Loucy (cell line): Measurements from ENCODE around the gene SPDEF.

ENCODE experiments used
- H2AFZ ChIP-seq: fragments of 200-600 bp; sonication (generic); 2 replicates; pipeline ENCODE4 v1.6.0; 2016; ENCODE audit warnings: antibody characterized with exemption, mild to moderate bottlenecking, low read length, moderate library complexity
- H3F3A ChIP-seq: fragments of 200-600 bp; 2 replicates; pipeline ENCODE4 v1.6.0; 2016; ENCODE audit warnings: antibody characterized with exemption, low read depth, mild to moderate bottlenecking
- H3K27me3 ChIP-seq: fragments of 200-600 bp; sonication (generic); 2 replicates; pipeline ENCODE4 v1.6.1; 2014; ENCODE audit warnings: low read length, mild to moderate bottlenecking; ENCODE audit not compliant: insufficient read depth, poor library complexity, severe bottlenecking
- H3K36me3 ChIP-seq: fragments of 200-600 bp; sonication (generic); 2 replicates; pipeline ENCODE4 v1.6.1; 2016; ENCODE audit warnings: low read length; ENCODE audit not compliant: insufficient read depth
- H3K4me1 ChIP-seq: fragments of 200-600 bp; sonication (generic); 2 replicates; pipeline ENCODE4 v1.5.1; 2014; ENCODE audit warnings: low read length, mild to moderate bottlenecking; ENCODE audit not compliant: insufficient read depth, poor library complexity, severe bottlenecking
- H3K4me2 ChIP-seq: fragments of 200-600 bp; sonication (generic); 2 replicates; pipeline ENCODE4 v1.6.0; 2014; ENCODE audit warnings: antibody characterized with exemption, low read length, low read depth, mild to moderate bottlenecking; ENCODE audit not compliant: poor library complexity, severe bottlenecking
- H3K4me3 ChIP-seq: fragments of 200-600 bp; sonication (generic); 2 replicates; pipeline ENCODE4 v1.5.1; 2014; ENCODE audit warnings: low read length, mild to moderate bottlenecking, mixed read lengths; ENCODE audit not compliant: poor library complexity, severe bottlenecking
- H3K79me2 ChIP-seq: fragments of 200-600 bp; sonication (generic); 2 replicates; pipeline ENCODE4 v1.6.1; 2014; ENCODE audit warnings: low read length; ENCODE audit not compliant: insufficient read depth
- H3K9ac ChIP-seq: fragments of 200-600 bp; sonication (generic); 2 replicates; pipeline ENCODE4 v1.6.0; 2014; ENCODE audit warnings: mild to moderate bottlenecking, low read depth, low read length, moderate library complexity; ENCODE audit not compliant: poor library complexity, severe bottlenecking
- H3K9me2 ChIP-seq: fragments of 200-600 bp; sonication (generic); replicated peaks from 2 replicates; pipeline ENCODE4 v1.6.1; 2016; ENCODE audit warnings: low read depth, low read length, mixed read lengths
- H3K9me3 ChIP-seq: fragments of 200-600 bp; sonication (generic); 2 replicates; pipeline ENCODE4 v1.6.1; 2014; ENCODE audit warnings: mild to moderate bottlenecking, antibody characterized with exemption, low read length, low read depth; ENCODE audit not compliant: insufficient read depth
- H4K20me1 ChIP-seq: fragments of 200-600 bp; sonication (generic); 2 replicates; pipeline ENCODE4 v1.6.0; 2014; ENCODE audit warnings: antibody characterized with exemption, low read length, mild to moderate bottlenecking; ENCODE audit not compliant: insufficient read depth, poor library complexity, severe bottlenecking
- EZH2phosphoT487 ChIP-seq: fragments of 200-600 bp; IDR thresholded peaks from 2 replicates; pipeline ENCODE4 v1.6.1; 2018; ENCODE audit warnings: antibody characterized with exemption, mild to moderate bottlenecking, moderate library complexity, borderline replicate concordance
- TF ChIP-seq, protein P1 (sequence below): fragments of 200-600 bp; sonication (generic); conservative IDR thresholded peaks from 2 replicates; pipeline ENCODE4 v1.5.1; 2014; ENCODE audit warnings: mild to moderate bottlenecking, antibody characterized with exemption, low read length

Gene SPDEF

DNA sequence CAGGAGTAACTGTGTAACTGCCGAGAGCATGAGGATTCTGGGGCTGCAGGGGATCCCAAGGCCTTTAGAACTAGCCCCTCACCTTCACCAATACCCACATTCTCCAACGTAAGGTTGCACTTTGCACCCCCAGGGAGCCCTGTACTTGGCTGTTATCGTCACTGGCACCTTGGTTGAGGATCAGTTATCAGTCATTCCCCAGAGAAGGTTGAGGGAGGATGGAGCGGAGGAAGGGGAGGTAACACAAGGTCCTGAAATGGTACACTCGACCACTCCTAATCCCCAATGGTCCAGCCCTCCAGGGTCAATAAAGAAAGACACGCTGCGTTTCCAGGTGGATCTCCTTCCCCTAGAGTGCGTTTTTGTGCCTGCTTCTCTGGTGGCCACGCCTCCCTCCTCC is 1.1 kb upstream of the SPDEF start:
- Histone ChIP-seq H3F3A (no peaks in the 10 kb centered on the region), H3K4me1 (peaks cover 5% of the 10 kb centered on the region), H3K79me2 (no peaks in the 10 kb centered on the region), H3K9me3 (no peaks in the 10 kb centered on the region), H3K27me3 (no peaks in the 10 kb centered on the region), H3K4me2 (no peak overlapping the region), H4K20me1 (no peaks in the 10 kb centered on the region), H3K4me3 (no peak overlapping the region), H3K9ac (no peak overlapping the region), H3K9me2 (no peaks in the 10 kb centered on the region), H3K36me3 (no peaks in the 10 kb centered on the region), H2AFZ (no peak overlapping the region)
- TF ChIP-seq, protein P1, sequence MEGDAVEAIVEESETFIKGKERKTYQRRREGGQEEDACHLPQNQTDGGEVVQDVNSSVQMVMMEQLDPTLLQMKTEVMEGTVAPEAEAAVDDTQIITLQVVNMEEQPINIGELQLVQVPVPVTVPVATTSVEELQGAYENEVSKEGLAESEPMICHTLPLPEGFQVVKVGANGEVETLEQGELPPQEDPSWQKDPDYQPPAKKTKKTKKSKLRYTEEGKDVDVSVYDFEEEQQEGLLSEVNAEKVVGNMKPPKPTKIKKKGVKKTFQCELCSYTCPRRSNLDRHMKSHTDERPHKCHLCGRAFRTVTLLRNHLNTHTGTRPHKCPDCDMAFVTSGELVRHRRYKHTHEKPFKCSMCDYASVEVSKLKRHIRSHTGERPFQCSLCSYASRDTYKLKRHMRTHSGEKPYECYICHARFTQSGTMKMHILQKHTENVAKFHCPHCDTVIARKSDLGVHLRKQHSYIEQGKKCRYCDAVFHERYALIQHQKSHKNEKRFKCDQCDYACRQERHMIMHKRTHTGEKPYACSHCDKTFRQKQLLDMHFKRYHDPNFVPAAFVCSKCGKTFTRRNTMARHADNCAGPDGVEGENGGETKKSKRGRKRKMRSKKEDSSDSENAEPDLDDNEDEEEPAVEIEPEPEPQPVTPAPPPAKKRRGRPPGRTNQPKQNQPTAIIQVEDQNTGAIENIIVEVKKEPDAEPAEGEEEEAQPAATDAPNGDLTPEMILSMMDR: no peak
- no peak for TF ChIP-seq EZH2phosphoT487

DNA sequence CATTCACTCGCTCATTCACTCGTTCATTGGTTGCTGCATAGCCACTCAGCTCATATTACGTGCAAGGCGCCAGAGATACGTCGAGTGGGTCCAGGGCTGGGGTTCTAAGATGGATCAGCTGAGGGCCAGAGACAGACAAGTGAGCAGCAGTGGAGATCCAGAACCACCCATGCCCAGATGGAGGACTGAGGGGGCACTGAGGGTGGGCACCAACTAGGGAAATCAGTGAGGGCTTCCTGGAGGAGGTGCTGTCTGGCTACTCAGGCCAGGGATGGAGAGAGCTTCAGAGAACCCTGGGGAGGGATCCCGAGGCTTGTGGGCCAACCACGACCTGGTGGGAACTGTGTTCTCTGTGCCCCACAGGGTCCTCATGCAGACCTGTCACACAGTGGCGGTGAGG is 364 bp upstream of the SPDEF start:
- Histone ChIP-seq H4K20me1 (no peaks in the 10 kb centered on the region), H2AFZ (no peak overlapping the region), H3K9me3 (no peaks in the 10 kb centered on the region), H3K79me2 (no peaks in the 10 kb centered on the region), H3K9me2 (no peaks in the 10 kb centered on the region), H3F3A (no peaks in the 10 kb centered on the region), H3K27me3 (no peaks in the 10 kb centered on the region), H3K4me1 (peaks cover 5% of the 10 kb centered on the region), H3K4me3 (no peak overlapping the region), H3K4me2 (no peak overlapping the region), H3K9ac (no peak overlapping the region), H3K36me3 (no peaks in the 10 kb centered on the region)
- TF ChIP-seq, protein P1: no peak
- TF ChIP-seq EZH2phosphoT487: no peak

DNA sequence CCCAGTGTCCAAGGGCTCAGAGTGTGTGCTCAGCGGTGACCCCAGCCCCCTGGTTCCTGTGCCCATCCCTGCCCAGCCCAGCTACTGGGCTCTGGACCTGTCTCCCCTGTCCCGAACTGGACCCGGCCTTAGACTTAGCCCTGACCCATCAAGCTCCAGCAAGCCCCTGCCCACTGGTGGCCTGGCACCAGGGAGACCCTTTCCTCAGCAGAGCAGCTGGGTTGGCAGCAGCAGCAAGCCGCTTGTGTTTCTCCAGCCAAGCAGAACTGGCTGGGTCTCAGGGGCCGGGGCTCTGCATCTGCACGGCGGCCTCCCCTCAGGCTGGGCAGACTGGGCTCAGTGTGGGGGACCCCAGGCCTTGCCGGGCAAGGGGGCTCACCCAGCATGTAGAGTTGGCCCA is 801 bp downstream of the SPDEF start:
- Histone ChIP-seq H3K4me1 (peaks cover 5% of the 10 kb centered on the region), H3K9me2 (no peaks in the 10 kb centered on the region), H3K79me2 (no peaks in the 10 kb centered on the region), H3K4me2 (no peak overlapping the region), H3K9me3 (no peaks in the 10 kb centered on the region), H2AFZ (no peak overlapping the region), H4K20me1 (no peaks in the 10 kb centered on the region), H3K9ac (no peak overlapping the region), H3K27me3 (no peaks in the 10 kb centered on the region), H3K36me3 (no peaks in the 10 kb centered on the region), H3K4me3 (no peak overlapping the region), H3F3A (no peaks in the 10 kb centered on the region)
- TF ChIP-seq EZH2phosphoT487: no peak
- TF ChIP-seq, protein P1: no peak
